Mesenchymal stem cell (in vitro differentiated cells and primary cell): Measurements from ENCODE around the gene NOC3L.

Experiments
- DNase-seq: peaks from one replicate; pipeline ENCODE4 v3.0.0-alpha.2; 2013
- H2AFZ ChIP-seq: one replicate; pipeline ENCODE4 v1.6.1; 2013; ENCODE audit warnings: low read depth, mild to moderate bottlenecking, control low read depth, inconsistent platforms, low read length, moderate library complexity
- H2AK5ac ChIP-seq: 2 replicates; pipeline ENCODE4 v1.6.1; 2013; ENCODE audit warnings: low read length, moderate library complexity, mild to moderate bottlenecking, inconsistent platforms; ENCODE audit not compliant: severe bottlenecking
- H2BK120ac ChIP-seq: one replicate; pipeline ENCODE4 v1.6.1; 2013; ENCODE audit warnings: low read depth, mild to moderate bottlenecking, inconsistent platforms, low read length, moderate library complexity
- H2BK12ac ChIP-seq, 2 experiments: one replicate each; pipeline ENCODE4 v1.6.1; 2013; ENCODE audit warnings: inconsistent platforms in 2 of 2, low read length in 2 of 2, mild to moderate bottlenecking in 2 of 2, moderate library complexity in 2 of 2, control low read depth in 1 of 2
- H2BK15ac ChIP-seq: one replicate; pipeline ENCODE4 v1.6.1; 2013; ENCODE audit warnings: mild to moderate bottlenecking, low read depth, inconsistent platforms; ENCODE audit not compliant: poor library complexity, severe bottlenecking
- H2BK5ac ChIP-seq: 2 replicates; pipeline ENCODE4 v1.6.1; 2013; ENCODE audit warnings: low read depth, mild to moderate bottlenecking, low read length, control low read depth, inconsistent platforms; ENCODE audit not compliant: poor library complexity, severe bottlenecking
- H3K14ac ChIP-seq, 2 experiments: one replicate each; pipeline ENCODE4 v1.6.1; 2013; ENCODE audit warnings: inconsistent platforms in 2 of 2, low read length in 2 of 2, control low read depth in 1 of 2, mild to moderate bottlenecking in 1 of 2, moderate library complexity in 1 of 2
- H3K18ac ChIP-seq, 2 experiments: one replicate each; pipeline ENCODE4 v1.6.1; 2013; ENCODE audit warnings: inconsistent platforms in 2 of 2, low read length in 2 of 2, control low read depth in 1 of 2, low read depth in 1 of 2, mild to moderate bottlenecking in 1 of 2
- H3K23ac ChIP-seq, 2 experiments: one replicate each; pipeline ENCODE4 v1.6.1; 2013; ENCODE audit warnings: inconsistent platforms in 2 of 2, low read length in 2 of 2, mild to moderate bottlenecking in 2 of 2, moderate library complexity in 2 of 2, control low read depth in 1 of 2
- H3K27ac ChIP-seq: 2 replicates; pipeline ENCODE4 v1.5.1; 2013; ENCODE audit warnings: mild to moderate bottlenecking, moderate library complexity, low read length, control low read depth, inconsistent platforms; ENCODE audit not compliant: poor library complexity, severe bottlenecking
- H3K27me3 ChIP-seq, 2 experiments: 2 replicates each; pipeline versions ENCODE4 v1.6.1 to v1.7.0; 2013; ENCODE audit warnings: low read length in 2 of 2, mild to moderate bottlenecking in 2 of 2, moderate library complexity in 2 of 2, control low read depth in 1 of 2, inconsistent platforms in 1 of 2; ENCODE audit not compliant: control insufficient read depth in 1 of 2, insufficient read depth in 1 of 2
- H3K36me3 ChIP-seq, 2 experiments: 2 replicates each; pipeline versions ENCODE4 v1.6.1 to v1.7.0; 2013; ENCODE audit warnings: low read length in 2 of 2, control low read depth in 1 of 2, inconsistent platforms in 1 of 2, low read depth in 1 of 2, mild to moderate bottlenecking in 1 of 2; ENCODE audit not compliant: insufficient read depth in 2 of 2, control insufficient read depth in 1 of 2
- H3K4ac ChIP-seq, 2 experiments: one replicate each; pipeline ENCODE4 v1.6.1; 2013; ENCODE audit warnings: inconsistent platforms in 2 of 2, low read length in 2 of 2, mild to moderate bottlenecking in 2 of 2, moderate library complexity in 2 of 2, control low read depth in 1 of 2, low read depth in 1 of 2
- H3K4me1 ChIP-seq: 2 replicates; pipeline ENCODE4 v1.6.1; 2013; ENCODE audit warnings: low read depth, low read length, control low read depth; ENCODE audit not compliant: control insufficient read depth, insufficient read depth
- H3K4me2 ChIP-seq: 2 replicates; pipeline ENCODE4 v1.6.1; 2013; ENCODE audit warnings: low read length, mild to moderate bottlenecking, inconsistent platforms; ENCODE audit not compliant: poor library complexity, severe bottlenecking
- H3K4me3 ChIP-seq, 2 experiments: 2 replicates each; pipeline versions ENCODE4 v1.5.1 to v1.7.0; 2013; ENCODE audit warnings: low read length in 2 of 2, mild to moderate bottlenecking in 2 of 2, control low read depth in 1 of 2, low read depth in 1 of 2; ENCODE audit not compliant: insufficient read depth in 1 of 2
- H3K79me1 ChIP-seq: replicated peaks from 2 replicates; pipeline ENCODE4 v1.6.1; 2013; ENCODE audit warnings: mild to moderate bottlenecking, control low read depth, low read length, inconsistent platforms; ENCODE audit not compliant: poor library complexity, severe bottlenecking
- H3K9ac ChIP-seq: 2 replicates; pipeline ENCODE4 v1.7.0; 2013; ENCODE audit warnings: mild to moderate bottlenecking, low read length, moderate library complexity
- H3K9me3 ChIP-seq: 2 replicates; pipeline ENCODE4 v1.7.0; 2013; ENCODE audit warnings: mild to moderate bottlenecking, low read length; ENCODE audit not compliant: control insufficient read depth
- H4K8ac ChIP-seq: one replicate; pipeline ENCODE4 v1.6.1; 2013; ENCODE audit warnings: inconsistent platforms, mild to moderate bottlenecking, low read length, moderate library complexity
- H4K91ac ChIP-seq: one replicate; pipeline ENCODE4 v1.6.1; 2013; ENCODE audit warnings: mild to moderate bottlenecking, low read length, inconsistent platforms
- WGBS: methylation state at CpG from one replicate; pipeline ENCODE4 v1.1.7; 2013; ENCODE audit warnings: mixed read lengths; 5-methylcytosine and 5-hydroxymethylcytosine counted together

Gene NOC3L

GRCh38 chr10:94344522-94345122 is 18.1 kb downstream of the NOC3L start:
- H3K27ac ChIP-seq: no peak overlapping the region
- H3K9ac ChIP-seq: no peak overlapping the region
- no peak overlapping the region for H4K8ac ChIP-seq
- no peaks in the 10 kb centered on the region for H3K27me3 ChIP-seq
- H3K79me1 ChIP-seq: peaks cover 10% of the 10 kb centered on the region
- H2BK5ac ChIP-seq: no peak overlapping the region
- H3K36me3 ChIP-seq: peaks cover 6 to 92% of the 10 kb centered on the region in 2 experiments
- H3K4ac ChIP-seq: no peak overlapping the region
- no peak overlapping the region for H4K91ac ChIP-seq
- H2BK12ac ChIP-seq: no peak overlapping the region
- H3K4me3 ChIP-seq: no peak overlapping the region
- H2BK15ac ChIP-seq: no peak overlapping the region
- no peak overlapping the region for H3K14ac ChIP-seq
- H3K23ac ChIP-seq: no peak overlapping the region
- no peak overlapping the region for H2AK5ac ChIP-seq
- no peak overlapping the region for H3K18ac ChIP-seq
- no peak overlapping the region for H2AFZ ChIP-seq
- no peaks in the 10 kb centered on the region for H3K9me3 ChIP-seq
- no peak overlapping the region for H2BK120ac ChIP-seq
- H3K4me2 ChIP-seq: no peak overlapping the region
- 99% methylated on average over 4 of the region's 6 CpGs for WGBS
- no peaks in the 10 kb centered on the region for H3K4me1 ChIP-seq
- DNase-seq: no peak

GRCh38 chr10:94343151-94343550 is 19.6 kb downstream of the NOC3L start:
- H3K27ac ChIP-seq: no peak overlapping the region
- WGBS: 92% methylated on average over 3 of the region's 3 CpGs

GRCh38 chr10:94334857-94335256 is 27.9 kb downstream of the NOC3L start:
- 97% methylated on average over 3 of the region's 3 CpGs for WGBS

More at GRCh38 chr10:94343151-94343550, 19.6 kb downstream of the NOC3L start:
- no peak overlapping the region for H2BK120ac ChIP-seq
- peaks cover 8% of the 10 kb centered on the region for H3K79me1 ChIP-seq
- peaks cover 7 to 93% of the 10 kb centered on the region in 2 experiments for H3K36me3 ChIP-seq
- H2BK12ac ChIP-seq: no peak overlapping the region
- no peak overlapping the region for H3K9ac ChIP-seq
- no peak overlapping the region for H2AFZ ChIP-seq
- no peak overlapping the region for H3K23ac ChIP-seq
- H2AK5ac ChIP-seq: no peak overlapping the region
- no peak overlapping the region for H2BK5ac ChIP-seq
- H3K4ac ChIP-seq: no peak overlapping the region
- H3K18ac ChIP-seq: no peak overlapping the region
- H2BK15ac ChIP-seq: no peak overlapping the region
- H3K4me3 ChIP-seq: no peak overlapping the region
- DNase-seq: peak; percentile 37
- no peaks in the 10 kb centered on the region for H3K4me1 ChIP-seq
- no peak overlapping the region for H3K14ac ChIP-seq
- no peaks in the 10 kb centered on the region for H3K9me3 ChIP-seq
- H3K4me2 ChIP-seq: no peak overlapping the region
- H4K8ac ChIP-seq: no peak overlapping the region
- no peaks in the 10 kb centered on the region for H3K27me3 ChIP-seq
- H4K91ac ChIP-seq: no peak overlapping the region

GRCh38 chr10:94333051-94333450 is 29.7 kb downstream of the NOC3L start:
- no peak overlapping the region for H2BK12ac ChIP-seq
- no peak overlapping the region for H3K4me3 ChIP-seq
- no peaks in the 10 kb centered on the region for H3K4me1 ChIP-seq
- peaks cover 14 to 82% of the 10 kb centered on the region in 2 experiments for H3K36me3 ChIP-seq
- no peak overlapping the region for H2AFZ ChIP-seq
- H3K18ac ChIP-seq: no peak overlapping the region
- H4K8ac ChIP-seq: no peak overlapping the region
- no peak overlapping the region for H3K4me2 ChIP-seq
- peaks cover 12% of the 10 kb centered on the region for H3K79me1 ChIP-seq
- H2AK5ac ChIP-seq: no peak overlapping the region
- H2BK15ac ChIP-seq: no peak overlapping the region
- H3K14ac ChIP-seq: no peak overlapping the region
- WGBS: no CpG with 5 or more reads among the region's 2 CpGs
- no peak overlapping the region for H3K4ac ChIP-seq
- DNase-seq: no peak
- H3K27ac ChIP-seq: no peak overlapping the region
- H2BK120ac ChIP-seq: no peak overlapping the region
- H3K9me3 ChIP-seq: no peaks in the 10 kb centered on the region
- no peaks in the 10 kb centered on the region for H3K27me3 ChIP-seq
- no peak overlapping the region for H4K91ac ChIP-seq
- no peak overlapping the region for H2BK5ac ChIP-seq
- H3K9ac ChIP-seq: no peak overlapping the region
- no peak overlapping the region for H3K23ac ChIP-seq

More at GRCh38 chr10:94334857-94335256, 27.9 kb downstream of the NOC3L start:
- no peak overlapping the region for H2AK5ac ChIP-seq
- H3K9ac ChIP-seq: no peak overlapping the region
- H4K8ac ChIP-seq: no peak overlapping the region
- peaks cover 9% of the 10 kb centered on the region for H3K79me1 ChIP-seq
- no peak overlapping the region for H2AFZ ChIP-seq
- no peak overlapping the region for H3K4me3 ChIP-seq
- H2BK5ac ChIP-seq: no peak overlapping the region
- H3K4me2 ChIP-seq: no peak overlapping the region
- no peak overlapping the region for H3K23ac ChIP-seq
- H3K27ac ChIP-seq: no peak overlapping the region
- no peak overlapping the region for H2BK15ac ChIP-seq
- H3K9me3 ChIP-seq: no peaks in the 10 kb centered on the region
- DNase-seq: no peak
- H3K27me3 ChIP-seq: no peaks in the 10 kb centered on the region
- no peak overlapping the region for H4K91ac ChIP-seq
- H3K4ac ChIP-seq: no peak overlapping the region
- no peak overlapping the region for H3K14ac ChIP-seq
- H3K4me1 ChIP-seq: no peaks in the 10 kb centered on the region
- H3K36me3 ChIP-seq: peaks cover 17 to 96% of the 10 kb centered on the region in 2 experiments
- H2BK12ac ChIP-seq: no peak overlapping the region
- H3K18ac ChIP-seq: no peak overlapping the region
- no peak overlapping the region for H2BK120ac ChIP-seq
